Thyroid gland (tissue), 4 donors: ENCODE measurements around the gene BTBD6. TPM values are rescaled to one million over a fixed set of nuclear protein-coding genes. Genes with fewer than 3 reads are reported as not detected.

Experiments used
- DNase-seq, 2 donors: peaks; one replicate each; pipeline ENCODE4 v3.0.0-alpha.2; 2019
- H3K27ac ChIP-seq, 3 donors: fragments of 200-600 bp; sonication (generic); 1 replicate in 2 of 3; 2 replicates in 1 of 3; pipeline ENCODE4 v1.5.1; 2016 to 2019; ENCODE audit warnings: mild to moderate bottlenecking in 1 of 3, moderate library complexity in 1 of 3
- H3K27me3 ChIP-seq: fragments of 200-600 bp; sonication (generic); one replicate; pipeline ENCODE4 v1.5.1; 2019
- H3K36me3 ChIP-seq, 2 donors: fragments of 200-600 bp; sonication (generic); one replicate each; pipeline ENCODE4 v1.5.1; 2016 to 2019
- H3K4me1 ChIP-seq, 2 donors: fragments of 200-600 bp; sonication (generic); one replicate each; pipeline ENCODE4 v1.5.1; 2017 to 2019
- H3K4me3 ChIP-seq, 3 donors: fragments of 200-600 bp; sonication (generic); replicated peaks in 1 of 3; 1 replicate in 2 of 3; 2 replicates in 1 of 3; pipeline ENCODE4 v1.5.1; 2016; ENCODE audit warnings: mild to moderate bottlenecking in 1 of 3
- H3K9me3 ChIP-seq: fragments of 200-600 bp; sonication (generic); one replicate; pipeline ENCODE4 v1.5.1; 2017
- POLR2A ChIP-seq, 2 donors: fragments of 450-650 bp; IDR thresholded peaks; one replicate each; pipeline ENCODE4 v1.6.1; 2017; ENCODE audit warnings: antibody characterized with exemption in 2 of 2, mild to moderate bottlenecking in 2 of 2, moderate library complexity in 1 of 2
- WGBS, 2 donors: methylation state at CpG; one replicate each; pipeline ENCODE4 v1.1.5; 2017; 5-methylcytosine and 5-hydroxymethylcytosine counted together
- intact Hi-C: fragments of 100-400 bp; cut with DNase I; formaldehyde crosslinking; loops from one replicate; pipeline ENCODE4 v1.15.1; 2023
- total RNA-seq, 4 donors: library from RNA; depleted of rRNA; stranded (reverse); fragments of >200 nt; gene quantifications; one replicate each; pipeline ENCODE4 v1.2.3, GENCODE V29; 2016
- TF ChIP-seq, protein P1 (sequence below), 6 experiments: fragments of 200-600 bp in 3 of 6; fragments of 450-650 bp in 3 of 6; sonication (generic) in 3 of 6; IDR thresholded peaks; one replicate each; pipeline ENCODE4 v1.5.1; 2016 to 2019; ENCODE audit warnings: antibody characterized with exemption in 6 of 6, mild to moderate bottlenecking in 2 of 6, inconsistent platforms in 1 of 6, moderate library complexity in 1 of 6

The BTBD6 gene
- total RNA-seq, 4 donors from 2014 or later: 35.9 to 58.2 (median 44.2) TPM

DNA sequence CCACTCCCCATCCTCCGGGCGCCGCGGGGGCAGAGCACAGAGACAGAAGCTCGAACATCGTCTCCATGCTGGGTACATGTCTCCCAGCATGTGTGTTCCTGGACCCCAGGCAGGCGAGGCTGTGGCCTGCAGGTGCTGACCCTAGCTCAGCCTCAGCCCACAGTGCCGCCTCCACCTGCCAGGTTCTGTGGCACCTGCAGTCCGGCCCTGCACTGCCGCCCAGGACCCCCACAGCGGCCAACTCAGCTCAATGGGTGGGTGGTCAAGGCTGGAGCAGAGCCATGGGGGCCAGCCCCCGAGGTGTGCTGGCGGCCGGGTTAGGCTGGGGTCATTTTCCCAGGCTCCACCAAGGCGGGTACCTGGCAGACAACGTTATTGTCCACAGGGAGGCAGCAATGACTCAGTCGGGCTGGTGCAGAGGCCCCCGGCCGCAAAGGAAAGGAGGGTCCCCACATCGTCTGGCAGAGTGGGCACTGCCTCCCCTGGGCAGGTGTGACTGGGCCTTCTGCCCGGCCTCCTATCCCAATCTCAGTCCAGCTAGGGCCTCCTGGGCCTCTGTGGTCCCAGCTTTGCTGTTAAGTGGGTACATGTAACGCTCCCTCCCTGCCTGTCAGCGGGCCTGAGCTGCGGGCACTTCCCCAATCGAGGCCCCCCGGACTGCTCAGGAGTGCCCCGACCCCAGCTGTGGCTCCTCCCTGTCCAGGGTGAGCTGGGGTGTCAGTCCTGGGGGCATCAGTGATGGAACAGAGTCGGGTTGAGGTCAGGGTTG is 47.0 kb upstream of the BTBD6 start:
- H3K4me3 ChIP-seq: no peak overlapping the region
- 42 to 69% methylated on average over 3 to 14 of the region's 28 CpGs for WGBS, 2 donors
- peaks cover 31 to 63% of the 10 kb centered on the region in 2 donors for H3K4me1 ChIP-seq
- H3K27ac ChIP-seq: no peak overlapping the region
- intact Hi-C loops: loop anchor here (5.0 kb wide), 1 partner anchor 81 kb away; no protein-coding TSS in a partner anchor
- no peaks in the 10 kb centered on the region for H3K9me3 ChIP-seq
- DNase-seq: no peak
- H3K36me3 ChIP-seq: no peaks in the 10 kb centered on the region
- no peaks in the 10 kb centered on the region for H3K27me3 ChIP-seq
- TF ChIP-seq, protein P1, sequence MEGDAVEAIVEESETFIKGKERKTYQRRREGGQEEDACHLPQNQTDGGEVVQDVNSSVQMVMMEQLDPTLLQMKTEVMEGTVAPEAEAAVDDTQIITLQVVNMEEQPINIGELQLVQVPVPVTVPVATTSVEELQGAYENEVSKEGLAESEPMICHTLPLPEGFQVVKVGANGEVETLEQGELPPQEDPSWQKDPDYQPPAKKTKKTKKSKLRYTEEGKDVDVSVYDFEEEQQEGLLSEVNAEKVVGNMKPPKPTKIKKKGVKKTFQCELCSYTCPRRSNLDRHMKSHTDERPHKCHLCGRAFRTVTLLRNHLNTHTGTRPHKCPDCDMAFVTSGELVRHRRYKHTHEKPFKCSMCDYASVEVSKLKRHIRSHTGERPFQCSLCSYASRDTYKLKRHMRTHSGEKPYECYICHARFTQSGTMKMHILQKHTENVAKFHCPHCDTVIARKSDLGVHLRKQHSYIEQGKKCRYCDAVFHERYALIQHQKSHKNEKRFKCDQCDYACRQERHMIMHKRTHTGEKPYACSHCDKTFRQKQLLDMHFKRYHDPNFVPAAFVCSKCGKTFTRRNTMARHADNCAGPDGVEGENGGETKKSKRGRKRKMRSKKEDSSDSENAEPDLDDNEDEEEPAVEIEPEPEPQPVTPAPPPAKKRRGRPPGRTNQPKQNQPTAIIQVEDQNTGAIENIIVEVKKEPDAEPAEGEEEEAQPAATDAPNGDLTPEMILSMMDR (IDR thresholded peaks at IDR 0.05): no peak
- no peak for TF ChIP-seq POLR2A (IDR thresholded peaks at IDR 0.05)

- TF ChIP-seq, protein P1 (IDR thresholded peaks at IDR 0.05): no peak
- no peak for TF ChIP-seq POLR2A (IDR thresholded peaks at IDR 0.05)
- intact Hi-C loops: loop anchor here (2.0 to 5.0 kb wide), 2 partner anchors 80 to 151 kb away; no protein-coding TSS in a partner anchor
- 36 to 49% methylated on average over 3 to 17 of the region's 20 CpGs for WGBS, 2 donors
- Histone ChIP-seq H3K27ac (no peak overlapping the region), H3K36me3 (no peaks in the 10 kb centered on the region), H3K9me3 (no peaks in the 10 kb centered on the region), H3K4me1 (peaks cover 26 to 61% of the 10 kb centered on the region in 2 donors), H3K4me3 (no peak overlapping the region), H3K27me3 (no peaks in the 10 kb centered on the region)
- DNase-seq: no peak
Observed at GRCh38 chr14:105201925-105202513, 46.3 kb upstream of the BTBD6 start.

- TF ChIP-seq, protein P1 (IDR thresholded peaks at IDR 0.05): peak; percentile 79 to 92 (median 86)
- peak in 1 of 2 donors; percentile 1 for TF ChIP-seq POLR2A (IDR thresholded peaks at IDR 0.05)
- Histone ChIP-seq H3K36me3 (no peaks in the 10 kb centered on the region), H3K4me3 (no peak overlapping the region), H3K27me3 (no peaks in the 10 kb centered on the region), H3K9me3 (no peaks in the 10 kb centered on the region), H3K4me1 (peaks cover 22 to 53% of the 10 kb centered on the region in 2 donors), H3K27ac (no peak overlapping the region)
- whole genome bisulfite sequencing, 2 donors: 1 to 2% methylated on average over 9 to 13 of the region's 18 CpGs
- intact Hi-C loops: loop anchor here (2.0 to 5.0 kb wide), 2 partner anchors 79 to 150 kb away; no protein-coding TSS in a partner anchor
- peak; percentile 82 to 85 for DNase-seq
Observed at GRCh38 chr14:105203057-105203531, 45.2 kb upstream of the BTBD6 start.

GRCh38 chr14:105203701-105204100 is 44.6 kb upstream of the BTBD6 start:
- intact Hi-C loops: loop anchor here (2.0 to 5.0 kb wide), 2 partner anchors 79 to 149 kb away; no protein-coding TSS in a partner anchor
- TF ChIP-seq, protein P1 (IDR thresholded peaks at IDR 0.05): no peak
- no peak for TF ChIP-seq POLR2A (IDR thresholded peaks at IDR 0.05)
- Histone ChIP-seq H3K27me3 (no peaks in the 10 kb centered on the region), H3K4me1 (peaks cover 22 to 49% of the 10 kb centered on the region in 2 donors), H3K9me3 (no peaks in the 10 kb centered on the region), H3K36me3 (no peaks in the 10 kb centered on the region), H3K4me3 (no peak overlapping the region), H3K27ac (peak overlapping the region in 2 of 3 donors; percentile 67 to 72)
- peak in 1 of 2 donors; percentile 23 for DNase-seq
- 74 to 83% methylated on average over 3 to 5 of the region's 6 CpGs for WGBS, 2 donors
